Heart right ventricle (tissue), 16 donors: ENCODE results near the gene JDP2. TPM values are rescaled to one million over a fixed set of nuclear protein-coding genes. Genes with fewer than 3 reads are reported as not detected.

Experiments
- ATAC-seq, 8 donors: fragments of 200-7000 bp; cut with Tn5 transposase; one replicate each; pipeline ENCODE4 v1.9.1; 2020; ENCODE audit warnings: mild to moderate bottlenecking in 8 of 8, moderate library complexity in 8 of 8, moderate number of reproducible peaks in 1 of 8
- DNase-seq, 2 donors: peaks; one replicate each; pipeline ENCODE4 v3.0.0-alpha.2; 2020
- H3K27ac ChIP-seq, 10 donors: fragments of 200-600 bp; sonication (generic) in 2 of 10; one replicate each; pipeline versions ENCODE4 v1.5.0 to v1.8.0; 2020 to 2022; ENCODE audit warnings: mild to moderate bottlenecking in 3 of 10
- H3K27me3 ChIP-seq, 7 donors: fragments of 200-600 bp; one replicate each; pipeline ENCODE4 v1.8.0; 2021 to 2022; ENCODE audit warnings: mild to moderate bottlenecking in 2 of 7
- H3K36me3 ChIP-seq, 9 donors: fragments of 200-600 bp; sonication (generic) in 1 of 9; one replicate each; pipeline versions ENCODE4 v1.5.0 to v1.8.0; 2020 to 2022; ENCODE audit warnings: mild to moderate bottlenecking in 2 of 9
- H3K4me1 ChIP-seq, 9 donors: fragments of 200-600 bp; sonication (generic) in 1 of 9; one replicate each; pipeline versions ENCODE4 v1.5.0 to v1.8.0; 2020 to 2022; ENCODE audit warnings: mild to moderate bottlenecking in 4 of 9
- H3K4me3 ChIP-seq, 10 donors: fragments of 200-600 bp; sonication (generic) in 2 of 10; one replicate each; pipeline versions ENCODE4 v1.5.0 to v1.8.0; 2020 to 2022; ENCODE audit warnings: mild to moderate bottlenecking in 7 of 10, moderate library complexity in 2 of 10
- H3K9me3 ChIP-seq, 11 donors: fragments of 200-600 bp in 10 of 11; sonication (generic) in 2 of 11; one replicate each; pipeline versions ENCODE4 v1.5.0 to v1.8.0; 2013 to 2022; ENCODE audit warnings: mild to moderate bottlenecking in 2 of 11, control low read depth in 1 of 11, moderate library complexity in 1 of 11
- CTCF ChIP-seq, 9 donors: fragments of 200-600 bp; sonication (generic) in 2 of 9; IDR thresholded peaks; one replicate each; pipeline versions ENCODE4 v1.5.0 to v1.8.0; 2021 to 2022; ENCODE audit warnings: antibody characterized with exemption in 9 of 9, mild to moderate bottlenecking in 5 of 9, moderate library complexity in 1 of 9
- WGBS, 2 donors: extraction: QIAGEN DNeasy Blood & Tissue Kit; methylation state at CpG; one replicate each; pipeline ENCODE4 v1.1.7; 2013; ENCODE audit warnings: inconsistent platforms in 1 of 2; 5-methylcytosine and 5-hydroxymethylcytosine counted together
- intact Hi-C, 10 donors: fragments of 100-400 bp; cut with DNase I; formaldehyde crosslinking; loops; one replicate each; pipeline versions ENCODE4 v1.11.1 to v1.14.2; 2022
- polyA plus RNA-seq, 2 donors: library from polyadenylated mRNA; stranded (reverse); fragments of 200-250 nt; gene quantifications; one replicate each; pipeline ENCODE4 v1.2.3, GENCODE V29; 2013
- total RNA-seq, 10 donors: library from RNA; stranded (reverse); fragmentation: NEBNext Ultra II Directional in 3 of 10; extraction: Animal tissue kit (Norgen Biotek cat#: 25700) in 3 of 10; gene quantifications; one replicate each; pipeline versions ENCODE4 v1.2.1 to v1.2.4, GENCODE V29; 2021 to 2023
- donor health status: Arrhythmogenic right ventricular cardiomyopathy.
- donor health status: ischemic (EF 13 %, LVEDD 7.1; RV severe dilation, severe dysfunction).
- donor health status: healthy with polysubstance abuse.
- donor health status: DM: no; HTN: yes; CAD: no.
- donor health status: DM: no; HTN: no; CAD: no.
- donor health status: ischemic (EF 25% LVEDD 6.9; RV normal size, moderate dysfunction).
- donor health status: ischemic (EF 25% LVEDD 5.7; RV mildly dilated, moderate dysfunction).
- donor health status: healthy.
- donor health status: DM: yes; HTN: yes; CAD: no.
- donor health status: Ischemic cardiomyopathy.
- donor health status: ischemic (EF 35%, LVEDD 5.7; RV mildly dilated, moderate dysfunction).
- donor health status: nonischemic (EF 11% LVEDD 7.7; RV severe dilation, severe dysfunction).
- donor health status: DM: yes; HTN: yes; CAD: no.
- donor health status: PGD.
- donor health status: ischemic (EF 29% LVEDD 5.4; RV normal size, mild dysfunction).
- donor health status: nonischemic (EF 23%, LVEDD 6.1; RV moderate dilation, normal function).

The JDP2 gene
- total and polyA plus RNA-seq, 12 donors = 12.3 to 44.0 (median 17.3) TPM

GRCh38 chr14:75495399-75495798 is 67.6 kb downstream of the JDP2 start:
- Histone ChIP-seq H3K27ac (no peak overlapping the region), H3K36me3 (no peaks in the 10 kb centered on the region), H3K4me1 (peaks cover 0 to 23% (median 0%) of the 10 kb centered on the region in 9 donors), H3K27me3 (no peaks in the 10 kb centered on the region), H3K4me3 (no peak overlapping the region), H3K9me3 (no peaks in the 10 kb centered on the region)
- DNase-seq = no peak
- no peak for TF ChIP-seq CTCF (IDR thresholded peaks at IDR 0.05)
- ATAC-seq = no peak
- 86 to 93% methylated on average over 3 of the region's 3 CpGs for WGBS, 2 donors
- intact Hi-C loops = loop anchor here in 2 of 10 donors (10.0 kb wide), 2 partner anchors 271 to 361 kb away; no protein-coding TSS in a partner anchor

- H3K4me3 ChIP-seq = no peak overlapping the region
- H3K27ac ChIP-seq = no peak overlapping the region
- no peak for DNase-seq
- WGBS, 2 donors = 73 to 81% methylated on average over 5 of the region's 5 CpGs
- intact Hi-C loops = loop anchor here in 2 of 10 donors (10.0 kb wide), 2 partner anchors 271 to 361 kb away; no protein-coding TSS in a partner anchor
- no peaks in the 10 kb centered on the region for H3K36me3 ChIP-seq
- ATAC-seq = no peak
- no peaks in the 10 kb centered on the region for H3K27me3 ChIP-seq
- H3K4me1 ChIP-seq = peaks cover 0 to 23% (median 0%) of the 10 kb centered on the region in 9 donors
- no peak for TF ChIP-seq CTCF (IDR thresholded peaks at IDR 0.05)
- no peaks in the 10 kb centered on the region for H3K9me3 ChIP-seq
Observed at GRCh38 chr14:75495882-75496281, 68.1 kb downstream of the JDP2 start.

- no peak for ATAC-seq
- Histone ChIP-seq H3K9me3 (no peaks in the 10 kb centered on the region), H3K4me3 (no peak overlapping the region), H3K27me3 (no peaks in the 10 kb centered on the region), H3K4me1 (peaks cover 0 to 23% (median 0%) of the 10 kb centered on the region in 9 donors), H3K36me3 (no peaks in the 10 kb centered on the region), H3K27ac (no peak overlapping the region)
- intact Hi-C loops = loop anchor here in 2 of 10 donors (10.0 kb wide), 2 partner anchors 272 to 362 kb away; no protein-coding TSS in a partner anchor
- TF ChIP-seq CTCF (IDR thresholded peaks at IDR 0.05) = no peak
- 89 to 91% methylated on average over 4 of the region's 4 CpGs for WGBS, 2 donors
- no peak for DNase-seq
Observed at GRCh38 chr14:75496755-75497154, 68.9 kb downstream of the JDP2 start.

- WGBS, 2 donors = 86 to 89% methylated on average over 4 of the region's 4 CpGs
- Histone ChIP-seq H3K27ac (no peak overlapping the region), H3K9me3 (no peaks in the 10 kb centered on the region), H3K4me1 (peaks cover 0 to 23% (median 0%) of the 10 kb centered on the region in 9 donors), H3K27me3 (no peaks in the 10 kb centered on the region), H3K36me3 (no peaks in the 10 kb centered on the region), H3K4me3 (no peak overlapping the region)
- ATAC-seq (no peak), DNase-seq (no peak)
- TF ChIP-seq CTCF (IDR thresholded peaks at IDR 0.05) = no peak
- intact Hi-C loops = loop anchor here in 2 of 10 donors (10.0 kb wide), 2 partner anchors 272 to 362 kb away; no protein-coding TSS in a partner anchor
Observed at GRCh38 chr14:75497191-75497590, 69.4 kb downstream of the JDP2 start.
